GM18951 (cell line): ENCODE data around the gene FTCD.

ENCODE experiments used
- POLR2A ChIP-seq: IDR thresholded peaks from 4 replicates; pipeline ENCODE4 v1.6.1; 2011; ENCODE audit warnings: mild to moderate bottlenecking; ENCODE audit not compliant: insufficient read length, insufficient read depth; ENCODE audit errors: extremely low read depth
- in situ Hi-C: fragments of 300-500 bp; cut with MboI; formaldehyde crosslinking; loops from one replicate; pipeline ENCODE4 v1.12.0; 2022; ENCODE audit warnings: low sequenced_read_pairs, mixed read lengths, inconsistent platforms; ENCODE audit not compliant: unreplicated experiment

FTCD gene

GRCh38 chr21:46168659-46169386 lies 13.4 kb upstream of the FTCD start:
- in situ Hi-C loops = no loop called here
- TF ChIP-seq POLR2A = no peak

- in situ Hi-C loops = no loop called here
- no peak for TF ChIP-seq POLR2A
These were observed 12.9 kb upstream of the FTCD start for GRCh38 chr21:46168238-46168637.

- in situ Hi-C loops = no loop called here
- TF ChIP-seq POLR2A = no peak
These were observed 9.7 kb upstream of the FTCD start for GRCh38 chr21:46165098-46165497.

- TF ChIP-seq POLR2A = no peak
- in situ Hi-C loops = no loop called here
These were observed 8.0 kb upstream of the FTCD start for GRCh38 chr21:46163380-46163779.

GRCh38 chr21:46161633-46162592 lies 6.5 kb upstream of the FTCD start:
- no peak for TF ChIP-seq POLR2A
- in situ Hi-C loops = no loop called here

GRCh38 chr21:46160907-46161632 lies 5.7 kb upstream of the FTCD start:
- in situ Hi-C loops = no loop called here

GRCh38 chr21:46160657-46160906 lies 5.2 kb upstream of the FTCD start:
- no peak for TF ChIP-seq POLR2A
- in situ Hi-C loops = no loop called here

More at GRCh38 chr21:46160907-46161632, 5.7 kb upstream of the FTCD start:
- no peak for TF ChIP-seq POLR2A

- TF ChIP-seq POLR2A = no peak
- in situ Hi-C loops = no loop called here
These were observed 4.7 kb upstream of the FTCD start for GRCh38 chr21:46159841-46160656.

- TF ChIP-seq POLR2A = no peak
- in situ Hi-C loops = no loop called here
These were observed 4.0 kb upstream of the FTCD start for GRCh38 chr21:46159390-46159789.

GRCh38 chr21:46158666-46159300 lies 3.4 kb upstream of the FTCD start:
- in situ Hi-C loops = no loop called here

GRCh38 chr21:46157987-46158451 lies 2.6 kb upstream of the FTCD start:
- TF ChIP-seq POLR2A = no peak
- in situ Hi-C loops = no loop called here

More at GRCh38 chr21:46158666-46159300, 3.4 kb upstream of the FTCD start:
- TF ChIP-seq POLR2A = no peak

GRCh38 chr21:46157396-46157986 lies 2.1 kb upstream of the FTCD start:
- in situ Hi-C loops = no loop called here

More at GRCh38 chr21:46157396-46157986, 2.1 kb upstream of the FTCD start:
- no peak for TF ChIP-seq POLR2A
